Esophagus (tissue), 2 donors: Measurements from ENCODE around the gene BAX. TPM values are rescaled to one million over a fixed set of nuclear protein-coding genes. Genes with fewer than 3 reads are reported as not detected.

Experiments used
- H3K27ac ChIP-seq, 2 donors: one replicate each; pipeline ENCODE4 v1.5.1; 2013; ENCODE audit warnings: low read depth in 2 of 2, mild to moderate bottlenecking in 2 of 2, inconsistent platforms in 1 of 2, low read length in 1 of 2, moderate library complexity in 1 of 2
- H3K27me3 ChIP-seq, 2 donors: one replicate each; pipeline ENCODE4 v1.6.1; 2013; ENCODE audit warnings: low read length in 2 of 2, control low read depth in 1 of 2, mild to moderate bottlenecking in 1 of 2; ENCODE audit not compliant: insufficient read depth in 2 of 2, control insufficient read depth in 1 of 2
- H3K36me3 ChIP-seq, 2 donors: one replicate each; pipeline ENCODE4 v1.6.1; 2013; ENCODE audit warnings: low read length in 1 of 2; ENCODE audit not compliant: control insufficient read depth in 2 of 2, insufficient read depth in 2 of 2
- H3K4me1 ChIP-seq, 2 donors: one replicate each; pipeline ENCODE4 v1.6.1; 2013; ENCODE audit warnings: low read length in 1 of 2; ENCODE audit not compliant: control insufficient read depth in 2 of 2, insufficient read depth in 2 of 2
- H3K4me3 ChIP-seq, 2 donors: one replicate each; pipeline ENCODE4 v1.5.1; 2013; ENCODE audit warnings: low read length in 2 of 2, mild to moderate bottlenecking in 2 of 2, low read depth in 1 of 2, moderate library complexity in 1 of 2
- H3K9me3 ChIP-seq, 2 donors: one replicate each; pipeline ENCODE4 v1.6.1; 2013; ENCODE audit warnings: mild to moderate bottlenecking in 2 of 2, low read depth in 1 of 2, low read length in 1 of 2, moderate library complexity in 1 of 2; ENCODE audit not compliant: control insufficient read depth in 2 of 2, insufficient read depth in 1 of 2
- WGBS, 2 donors: extraction: QIAGEN DNeasy Blood & Tissue Kit; methylation state at CpG; one replicate each; pipeline ENCODE4 v1.1.7; 2013; 5-methylcytosine and 5-hydroxymethylcytosine counted together
- polyA plus RNA-seq, 2 donors: library from polyadenylated mRNA; stranded (reverse); fragments of 200-250 nt; gene quantifications; one replicate each; pipeline ENCODE4 v1.2.3, GENCODE V29; 2013
- donor health status: healthy with polysubstance abuse.
- donor health status: Bipolar disorder and iron deficiency.

BAX gene
- polyA plus RNA-seq, 2 donors = 41.7 to 56.9 TPM

DNA sequence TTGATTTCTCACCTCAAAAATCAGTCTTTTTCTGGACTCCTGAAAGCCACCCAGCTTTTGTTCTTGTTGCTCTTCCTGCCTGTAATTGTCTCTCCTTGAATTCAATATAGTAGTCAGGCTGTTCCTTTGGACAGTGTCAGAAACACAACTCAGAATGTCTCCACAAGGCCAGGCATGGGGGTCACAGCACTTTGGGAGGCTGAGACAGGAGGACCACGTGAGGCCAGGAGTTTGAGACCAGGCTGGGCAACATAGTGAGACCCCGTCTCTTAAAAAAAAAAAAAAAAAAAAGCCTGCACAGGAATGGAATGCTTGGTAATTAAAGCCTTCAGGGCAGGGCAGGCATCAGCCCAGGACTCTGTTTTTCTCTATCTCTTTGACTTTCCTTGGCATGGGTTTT is 8.9 kb upstream of the BAX start:
- WGBS, 2 donors = 78 to 84% methylated on average over 2 of the region's 2 CpGs
- Histone ChIP-seq H3K36me3 (no peaks in the 10 kb centered on the region), H3K27me3 (no peaks in the 10 kb centered on the region), H3K4me1 (peaks cover 3 to 4% of the 10 kb centered on the region in 2 donors), H3K27ac (no peak overlapping the region), H3K4me3 (no peak overlapping the region), H3K9me3 (no peaks in the 10 kb centered on the region)

DNA sequence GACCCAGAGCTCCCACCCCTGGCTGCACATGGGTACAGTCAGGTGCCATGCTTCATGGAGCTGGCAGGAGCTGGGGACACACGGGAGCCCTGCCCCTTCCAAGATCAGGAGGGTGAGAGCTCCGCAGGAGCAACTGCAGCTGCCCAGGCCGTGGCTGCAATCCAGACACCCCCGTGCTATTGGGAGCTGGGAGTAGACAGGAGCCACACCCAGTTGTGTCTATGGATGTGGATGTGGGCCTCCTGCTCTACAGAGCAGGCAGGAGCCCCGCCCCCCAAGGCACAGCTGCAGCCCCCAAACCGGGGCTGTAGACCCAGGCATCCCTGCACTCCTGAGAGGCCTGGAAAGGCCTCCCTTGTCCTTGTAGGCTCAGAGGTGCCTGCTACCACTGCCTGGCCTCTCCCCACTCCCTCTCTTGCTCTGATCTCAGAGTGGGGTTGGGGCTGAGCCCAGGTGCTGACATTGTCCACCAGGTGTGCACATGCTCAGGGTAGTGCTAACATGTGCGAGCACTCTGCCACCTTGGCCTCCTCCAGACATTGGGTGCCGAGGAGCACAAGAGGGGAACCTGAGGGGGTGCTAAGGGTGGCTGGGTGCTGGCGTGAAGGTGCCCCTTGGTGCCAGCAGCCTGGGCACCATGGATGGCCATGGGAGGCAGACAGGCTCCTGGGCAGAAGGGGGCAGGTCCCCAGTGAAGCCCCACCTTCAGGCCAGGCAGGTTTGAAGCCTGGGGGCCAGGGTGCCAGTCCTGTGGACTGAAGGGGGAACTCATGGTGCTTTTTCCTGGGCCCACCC is 8.0 kb upstream of the BAX start:
- Histone ChIP-seq H3K9me3 (no peaks in the 10 kb centered on the region), H3K27ac (no peak overlapping the region), H3K27me3 (no peaks in the 10 kb centered on the region), H3K4me1 (peaks cover 3 to 4% of the 10 kb centered on the region in 2 donors), H3K36me3 (no peaks in the 10 kb centered on the region), H3K4me3 (no peak overlapping the region)
- 59 to 73% methylated on average over 8 to 9 of the region's 9 CpGs for WGBS, 2 donors

DNA sequence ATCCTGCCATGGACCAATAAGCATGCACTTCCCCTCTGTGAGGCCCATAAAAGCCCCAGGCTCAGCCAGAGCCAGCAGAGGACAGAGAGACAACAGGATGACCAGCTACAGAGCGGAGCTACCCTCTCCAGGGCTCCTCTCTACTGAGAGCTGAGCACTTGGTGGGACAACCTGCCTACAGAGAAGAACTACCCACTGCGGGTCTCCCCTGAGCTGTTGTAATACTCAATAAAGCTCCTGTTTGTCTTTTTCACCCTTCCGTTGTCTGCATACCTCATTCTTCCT is 7.5 kb upstream of the BAX start:
- no peaks in the 10 kb centered on the region for H3K36me3 ChIP-seq
- WGBS, 2 donors = 94 to 99% methylated on average over 3 of the region's 3 CpGs
- H3K27ac ChIP-seq = no peak overlapping the region
- no peaks in the 10 kb centered on the region for H3K27me3 ChIP-seq
- H3K4me3 ChIP-seq = no peak overlapping the region
- peaks cover 3 to 4% of the 10 kb centered on the region in 2 donors for H3K4me1 ChIP-seq
- H3K9me3 ChIP-seq = no peaks in the 10 kb centered on the region

DNA sequence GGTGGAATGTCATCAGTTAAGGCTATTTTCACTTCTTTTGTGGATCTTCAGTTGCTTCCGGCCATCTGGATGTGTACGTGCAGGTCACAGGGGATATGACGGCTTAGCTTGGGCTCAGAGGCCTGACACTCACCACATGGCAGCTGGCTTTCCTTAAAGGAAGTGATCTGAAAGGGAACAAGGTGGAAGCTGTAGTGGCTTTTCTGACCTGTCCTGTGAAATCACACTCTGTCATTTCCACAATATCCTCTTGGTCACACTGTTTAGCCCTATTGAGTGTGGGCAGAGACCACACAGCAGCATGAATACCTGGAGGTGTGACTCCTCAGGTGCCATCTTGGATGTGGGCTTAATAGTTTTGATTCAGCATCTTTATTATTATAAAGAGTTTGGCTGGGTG is 4.5 kb upstream of the BAX start:
- Histone ChIP-seq H3K4me1 (peaks cover 3 to 4% of the 10 kb centered on the region in 2 donors), H3K4me3 (no peak overlapping the region), H3K27ac (no peak overlapping the region), H3K9me3 (no peaks in the 10 kb centered on the region), H3K36me3 (no peaks in the 10 kb centered on the region), H3K27me3 (no peaks in the 10 kb centered on the region)
- 80 to 83% methylated on average over 3 of the region's 3 CpGs for WGBS, 2 donors

DNA sequence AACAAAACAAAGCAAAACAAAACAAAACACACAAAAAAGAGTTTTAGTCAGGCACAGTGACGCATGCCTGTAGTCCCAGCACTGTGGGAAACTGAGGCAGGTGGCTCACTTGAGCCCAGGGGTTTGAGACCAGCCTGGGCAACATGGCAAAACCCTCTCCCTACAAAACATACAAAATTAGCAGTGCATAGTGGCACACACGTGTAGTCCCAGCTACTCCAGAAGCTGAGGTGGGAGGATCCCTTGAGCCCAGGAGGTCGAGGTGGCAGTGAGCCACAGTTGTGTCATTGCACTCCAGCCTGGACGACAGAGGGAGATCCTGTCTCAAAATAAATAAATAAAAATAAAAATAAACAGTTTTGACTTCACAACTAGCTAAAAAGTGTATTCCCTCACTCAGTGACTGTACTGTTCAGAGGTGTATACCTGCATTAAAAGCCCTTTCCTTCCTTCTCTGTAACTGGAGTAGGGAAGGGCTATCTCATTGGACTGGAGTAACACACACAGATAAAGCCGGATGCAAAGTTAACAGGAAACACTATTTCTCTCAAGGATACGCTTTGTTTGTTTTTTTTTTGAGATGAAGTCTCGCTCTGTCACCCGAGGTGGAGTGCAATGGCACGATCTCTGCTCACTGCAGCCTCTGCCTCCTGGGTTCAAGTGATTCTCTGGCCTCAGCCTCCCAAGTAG is 3.7 kb upstream of the BAX start:
- Histone ChIP-seq H3K27me3 (no peaks in the 10 kb centered on the region), H3K4me1 (peaks cover 9 to 12% of the 10 kb centered on the region in 2 donors), H3K27ac (no peak overlapping the region), H3K36me3 (peaks cover 0 to under 1% of the 10 kb centered on the region in 2 donors), H3K9me3 (no peaks in the 10 kb centered on the region), H3K4me3 (no peak overlapping the region)
- WGBS, 2 donors = 56% methylated on average over 9 of the region's 9 CpGs

DNA sequence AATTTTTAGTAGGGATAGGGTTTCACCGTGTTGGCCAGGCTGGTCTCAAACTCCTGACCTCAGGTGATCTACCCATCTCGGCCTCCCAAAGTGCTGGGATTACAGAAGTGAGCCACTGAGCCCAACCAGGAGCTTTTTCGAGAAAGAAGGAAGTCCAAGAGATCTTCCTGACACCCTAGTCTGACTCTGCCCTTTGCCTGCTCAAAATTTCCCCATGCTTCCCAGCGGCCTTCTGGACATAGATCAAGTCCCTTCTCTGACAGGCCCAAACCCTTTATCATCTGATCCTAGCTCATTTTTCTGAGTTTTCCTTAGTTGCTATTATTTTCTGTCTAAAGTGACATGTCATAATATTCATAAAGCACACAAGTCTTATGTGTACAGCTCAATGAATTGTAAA is 1.5 kb upstream of the BAX start:
- 77 to 79% methylated on average over 4 of the region's 4 CpGs for WGBS, 2 donors
- H3K27ac ChIP-seq = no peak overlapping the region
- H3K9me3 ChIP-seq = no peaks in the 10 kb centered on the region
- H3K27me3 ChIP-seq = no peaks in the 10 kb centered on the region
- peaks cover 8 to 10% of the 10 kb centered on the region in 2 donors for H3K4me1 ChIP-seq
- H3K36me3 ChIP-seq = peaks cover 0 to 3% of the 10 kb centered on the region in 2 donors
- H3K4me3 ChIP-seq = no peak overlapping the region

DNA sequence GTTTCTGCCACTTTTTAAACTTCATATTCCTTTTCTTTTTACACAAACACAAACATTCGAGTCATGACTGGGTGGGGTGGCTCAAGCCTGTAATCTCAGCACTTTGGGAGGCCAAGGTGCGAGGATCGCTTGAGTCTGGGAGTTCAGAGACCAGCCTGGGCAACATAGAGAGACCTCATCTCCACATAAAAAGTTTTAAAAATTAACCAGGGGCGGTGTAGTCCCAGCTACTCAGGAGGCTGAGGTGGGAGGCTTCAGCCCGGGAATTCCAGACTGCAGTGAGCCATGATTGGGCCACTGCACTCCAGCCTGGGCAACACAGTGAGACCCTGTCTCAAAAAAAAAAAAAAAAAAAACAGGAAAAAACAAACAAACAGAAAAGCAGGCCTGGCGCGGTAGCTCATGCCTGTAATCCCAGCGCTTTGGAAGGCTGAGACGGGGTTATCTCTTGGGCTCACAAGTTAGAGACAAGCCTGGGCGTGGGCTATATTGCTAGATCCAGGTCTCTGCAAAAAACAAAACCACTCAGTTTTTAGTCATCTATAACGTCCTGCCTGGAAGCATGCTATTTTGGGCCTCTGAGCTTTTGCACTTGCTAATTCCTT is 583 bp upstream of the BAX start:
- Histone ChIP-seq H3K4me1 (peaks cover 8 to 10% of the 10 kb centered on the region in 2 donors), H3K9me3 (no peaks in the 10 kb centered on the region), H3K27ac (peak overlapping the region; percentile 73 to 83), H3K27me3 (no peaks in the 10 kb centered on the region), H3K36me3 (peaks cover 0 to 3% of the 10 kb centered on the region in 2 donors), H3K4me3 (peak overlapping the region; percentile 79 to 92)
- 49% methylated on average over 11 of the region's 11 CpGs for WGBS, 2 donors

DNA sequence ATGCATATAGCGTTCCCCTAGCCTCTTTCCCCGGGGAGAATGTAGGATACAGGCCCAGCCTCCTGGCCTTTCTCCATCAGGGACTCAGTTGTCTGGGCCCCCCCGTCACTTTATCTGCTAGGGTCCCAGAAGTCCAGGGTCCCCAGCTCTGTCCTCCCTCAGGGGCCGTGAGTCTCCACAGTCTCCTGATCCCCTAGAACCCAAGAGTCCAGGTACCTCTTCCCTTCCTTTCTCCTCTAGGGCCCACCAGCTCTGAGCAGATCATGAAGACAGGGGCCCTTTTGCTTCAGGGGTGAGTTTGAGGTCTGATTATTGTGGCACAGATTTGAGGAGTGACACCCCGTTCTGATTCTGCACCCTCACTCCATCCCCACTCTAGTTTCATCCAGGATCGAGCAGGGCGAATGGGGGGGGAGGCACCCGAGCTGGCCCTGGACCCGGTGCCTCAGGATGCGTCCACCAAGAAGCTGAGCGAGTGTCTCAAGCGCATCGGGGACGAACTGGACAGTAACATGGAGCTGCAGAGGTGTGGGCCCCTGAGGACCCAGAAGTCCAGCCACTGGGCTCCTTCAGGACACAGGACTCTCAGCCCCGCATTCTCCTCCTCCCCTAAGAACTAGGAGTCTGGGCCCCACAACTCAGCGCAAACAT is 758 bp downstream of the BAX start:
- peaks cover 0 to 3% of the 10 kb centered on the region in 2 donors for H3K36me3 ChIP-seq
- peak overlapping the region; percentile 60 to 68 for H3K27ac ChIP-seq
- peaks cover 8 to 10% of the 10 kb centered on the region in 2 donors for H3K4me1 ChIP-seq
- WGBS, 2 donors = 52 to 55% methylated on average over 16 of the region's 16 CpGs
- peak overlapping the region; percentile 79 to 92 for H3K4me3 ChIP-seq
- H3K27me3 ChIP-seq = no peaks in the 10 kb centered on the region
- no peaks in the 10 kb centered on the region for H3K9me3 ChIP-seq

DNA sequence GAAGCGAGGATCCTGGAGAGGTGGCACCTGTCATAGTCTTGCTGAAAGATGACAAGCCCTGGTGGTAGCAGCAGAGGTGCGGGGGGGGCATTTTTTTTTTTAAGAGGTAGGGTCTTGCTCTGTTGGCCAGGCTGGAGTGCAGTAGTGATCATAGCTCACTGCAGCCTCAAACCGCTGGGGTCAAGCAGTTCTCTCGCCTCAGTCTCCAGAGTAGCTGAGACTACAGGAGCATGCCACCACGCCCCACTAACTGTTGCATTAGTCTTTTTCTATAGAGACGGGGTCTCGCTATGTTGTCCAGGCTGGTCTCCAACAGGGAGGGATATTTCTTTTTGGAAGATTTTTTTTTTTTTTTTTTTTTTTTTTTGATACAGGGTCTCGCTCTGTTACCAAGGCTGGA is 3.3 kb downstream of the BAX start:
- H3K36me3 ChIP-seq = peaks cover 0 to 3% of the 10 kb centered on the region in 2 donors
- WGBS, 2 donors = 97 to 99% methylated on average over 8 of the region's 8 CpGs
- H3K4me3 ChIP-seq = no peak overlapping the region
- H3K27ac ChIP-seq = no peak overlapping the region
- no peaks in the 10 kb centered on the region for H3K27me3 ChIP-seq
- H3K9me3 ChIP-seq = no peaks in the 10 kb centered on the region
- peaks cover 11 to 19% of the 10 kb centered on the region in 2 donors for H3K4me1 ChIP-seq
